ENCODE measurements around the gene LINGO3. TPM values are rescaled to one million over a fixed set of nuclear protein-coding genes. Genes with fewer than 3 reads are reported as not detected.

The LINGO3 gene
- total RNA-seq, 1 experiment from 2014 or later: 1.3 TPM

GRCh38 chr19:2278459-2279158 lies 29.3 kb downstream of the LINGO3 start:
- H3K9me3 ChIP-seq: no peaks in the 10 kb centered on the region
- TF ChIP-seq CTCF (IDR thresholded peaks at IDR 0.05; ENCODE audit: insufficient read depth in 1 of 2, low read depth in 1 of 2, low read length in 1 of 2, severe bottlenecking in 1 of 2, unreplicated experiment in 1 of 2): no peak
- H3K27ac Mint-ChIP-seq (ENCODE audit: unreplicated experiment): no peak overlapping the region
- H3K27me3 ChIP-seq (replicated peaks; ENCODE audit: control insufficient read depth, insufficient read depth, low read length): no peaks in the 10 kb centered on the region
- ChIA-PET CTCF (interaction anchor here (0.6 kb wide), 1 partner anchor 558 kb away, joined by 3 read pairs; no protein-coding TSS in a partner anchor), POLR2A (interaction anchor here (0.5 kb wide), 1 partner anchor 82 kb away, joined by 3 read pairs; no protein-coding TSS in a partner anchor)
- no peak for DNase-seq
- no TSS peak for BruUV-seq (replicated peaks)
- H3K27me3 Mint-ChIP-seq (ENCODE audit: insufficient read depth, unreplicated experiment): no peaks in the 10 kb centered on the region
- no peaks in the 10 kb centered on the region for H3K4me1 Mint-ChIP-seq (ENCODE audit: low read depth, unreplicated experiment)
- no peaks in the 10 kb centered on the region for H3K9me3 Mint-ChIP-seq (ENCODE audit: unreplicated experiment)
- intact Hi-C loops (cut with micrococcal nuclease; ENCODE audit: unreplicated experiment): loop anchor here (5.0 kb wide), 1 partner anchor 109 kb away; no protein-coding TSS in a partner anchor
- H3K4me1 ChIP-seq: peaks cover 7% of the 10 kb centered on the region; the same call in 1 of the 2 replicates
- H3K36me3 Mint-ChIP-seq (ENCODE audit: insufficient read depth, unreplicated experiment): peaks cover 63% of the 10 kb centered on the region
- H3K36me3 ChIP-seq (ENCODE audit: control insufficient read depth, insufficient read depth, low read length): no peaks in the 10 kb centered on the region
- no peak overlapping the region for H3K4me3 ChIP-seq (ENCODE audit: low read depth, low read length)
- H3K4me3 Mint-ChIP-seq (ENCODE audit: unreplicated experiment): no peak overlapping the region

- Histone ChIP-seq H3K27me3 (replicated peaks; ENCODE audit: control insufficient read depth, insufficient read depth, low read length) (no peaks in the 10 kb centered on the region), H3K4me1 (peaks cover 7% of the 10 kb centered on the region; the same call in 1 of the 2 replicates), H3K36me3 (ENCODE audit: control insufficient read depth, insufficient read depth, low read length) (peaks cover 3% of the 10 kb centered on the region; the same call in 1 of the 2 replicates), H3K9me3 (no peaks in the 10 kb centered on the region), H3K4me3 (ENCODE audit: low read depth, low read length) (no peak overlapping the region)
- TF ChIP-seq CTCF (IDR thresholded peaks at IDR 0.05; ENCODE audit: insufficient read depth in 1 of 2, low read depth in 1 of 2, low read length in 1 of 2, severe bottlenecking in 1 of 2, unreplicated experiment in 1 of 2): no peak
- H3K9me3 Mint-ChIP-seq (ENCODE audit: unreplicated experiment): no peaks in the 10 kb centered on the region
- H3K27ac Mint-ChIP-seq (ENCODE audit: unreplicated experiment): peak overlapping the region; percentile 87
- no peaks in the 10 kb centered on the region for H3K4me1 Mint-ChIP-seq (ENCODE audit: low read depth, unreplicated experiment)
- H3K27me3 Mint-ChIP-seq (ENCODE audit: insufficient read depth, unreplicated experiment): no peaks in the 10 kb centered on the region
- ChIA-PET CTCF (no interaction called here), POLR2A (no interaction called here)
- intact Hi-C loops (cut with micrococcal nuclease; ENCODE audit: unreplicated experiment): loop anchor here (5.0 kb wide), 1 partner anchor 110 kb away; no protein-coding TSS in a partner anchor
- H3K36me3 Mint-ChIP-seq (ENCODE audit: insufficient read depth, unreplicated experiment): peaks cover 69% of the 10 kb centered on the region
- no peak overlapping the region for H3K4me3 Mint-ChIP-seq (ENCODE audit: unreplicated experiment)
- no peak for DNase-seq
- BruUV-seq (replicated peaks): no TSS peak
These were observed 30.8 kb downstream of the LINGO3 start for GRCh38 chr19:2277138-2277537.

- Histone ChIP-seq H3K4me1 (peaks cover 10% of the 10 kb centered on the region), H3K36me3 (ENCODE audit: control insufficient read depth, insufficient read depth, low read length) (peaks cover 5% of the 10 kb centered on the region), H3K27me3 (replicated peaks; ENCODE audit: control insufficient read depth, insufficient read depth, low read length) (no peaks in the 10 kb centered on the region), H3K4me3 (ENCODE audit: low read depth, low read length) (no peak overlapping the region), H3K9me3 (no peaks in the 10 kb centered on the region)
- no peak overlapping the region for H3K27ac Mint-ChIP-seq (ENCODE audit: unreplicated experiment)
- ChIA-PET CTCF (no interaction called here), POLR2A (no interaction called here)
- H3K27me3 Mint-ChIP-seq (ENCODE audit: insufficient read depth, unreplicated experiment): no peaks in the 10 kb centered on the region
- peaks cover 72% of the 10 kb centered on the region for H3K36me3 Mint-ChIP-seq (ENCODE audit: insufficient read depth, unreplicated experiment)
- H3K4me3 Mint-ChIP-seq (ENCODE audit: unreplicated experiment): no peak overlapping the region
- H3K4me1 Mint-ChIP-seq (ENCODE audit: low read depth, unreplicated experiment): no peaks in the 10 kb centered on the region
- BruUV-seq (replicated peaks): no TSS peak
- no peak for TF ChIP-seq CTCF (IDR thresholded peaks at IDR 0.05; ENCODE audit: insufficient read depth in 1 of 2, low read depth in 1 of 2, low read length in 1 of 2, severe bottlenecking in 1 of 2, unreplicated experiment in 1 of 2)
- no peak for DNase-seq
- intact Hi-C loops (cut with micrococcal nuclease; ENCODE audit: unreplicated experiment): loop anchor here (5.0 kb wide), 1 partner anchor 111 kb away; no protein-coding TSS in a partner anchor
- no peaks in the 10 kb centered on the region for H3K9me3 Mint-ChIP-seq (ENCODE audit: unreplicated experiment)
These were observed 31.4 kb downstream of the LINGO3 start for GRCh38 chr19:2276429-2276986.
